NCI-H1436 treated with DMSO at 0.1 percent for 48 hours (cell line): ENCODE results near the gene OR10A4.
"Not testable (repeated sequence)": the region's sequence is repeated elsewhere in the genome, so short reads cannot be mapped to it uniquely, and the experiment has no call there.

ENCODE experiments used
- DNase-seq: peaks from one replicate; lab custom pipeline; 2025; lab: John Stamatoyannopoulos, UW

OR10A4 gene

GRCh38 chr11:6898911-6899310 lies 22.5 kb downstream of the OR10A4 start:
- DNase-seq = no peak

GRCh38 chr11:6900327-6900999 lies 24.0 kb downstream of the OR10A4 start:
- DNase-seq = no peak

DNA sequence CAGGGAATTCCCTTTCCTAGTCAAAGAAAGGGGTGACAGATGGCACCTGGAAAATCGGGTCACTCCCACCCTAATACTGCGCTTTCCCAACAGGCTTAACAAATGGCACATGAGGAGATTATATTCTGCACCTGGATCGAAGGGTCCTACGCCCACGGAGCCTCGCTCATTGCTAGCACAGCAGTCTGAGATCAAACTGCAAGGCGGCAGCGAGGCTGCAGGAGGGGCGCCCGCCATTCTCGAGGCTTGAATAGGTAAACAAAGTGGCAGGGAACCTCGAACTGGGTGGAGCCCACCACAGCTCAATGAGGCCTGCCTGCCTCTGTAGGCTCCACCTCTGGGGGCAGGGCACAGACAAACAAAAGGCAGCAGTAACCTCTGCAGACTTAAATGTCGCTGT lies 28.4 kb downstream of the OR10A4 start:
- not testable (repeated sequence) for DNase-seq

DNA sequence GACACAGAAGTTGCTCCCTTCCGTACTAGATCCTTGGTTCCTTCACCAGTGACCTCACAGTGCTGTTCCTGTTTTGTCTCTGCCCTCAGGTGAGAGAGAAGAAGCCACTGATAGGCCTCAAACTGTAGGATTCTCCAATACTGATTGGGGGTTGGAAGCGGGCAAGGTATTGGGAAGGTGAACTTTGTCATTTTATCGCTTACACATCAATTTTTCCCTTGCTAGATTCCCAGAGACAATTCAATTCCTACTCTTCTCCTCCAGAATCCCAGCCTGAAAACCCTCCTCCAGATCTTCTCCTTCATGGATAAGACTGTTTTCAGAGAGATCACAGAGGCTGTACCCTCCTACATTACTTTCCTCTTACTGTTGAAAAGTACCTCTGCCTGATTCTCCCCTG lies 35.0 kb downstream of the OR10A4 start:
- DNase-seq = no peak

- no peak for DNase-seq
Measured at GRCh38 chr11:6911948-6912347, 35.5 kb downstream of the OR10A4 start.

GRCh38 chr11:6919698-6920097 lies 43.3 kb downstream of the OR10A4 start:
- DNase-seq = no peak

DNA sequence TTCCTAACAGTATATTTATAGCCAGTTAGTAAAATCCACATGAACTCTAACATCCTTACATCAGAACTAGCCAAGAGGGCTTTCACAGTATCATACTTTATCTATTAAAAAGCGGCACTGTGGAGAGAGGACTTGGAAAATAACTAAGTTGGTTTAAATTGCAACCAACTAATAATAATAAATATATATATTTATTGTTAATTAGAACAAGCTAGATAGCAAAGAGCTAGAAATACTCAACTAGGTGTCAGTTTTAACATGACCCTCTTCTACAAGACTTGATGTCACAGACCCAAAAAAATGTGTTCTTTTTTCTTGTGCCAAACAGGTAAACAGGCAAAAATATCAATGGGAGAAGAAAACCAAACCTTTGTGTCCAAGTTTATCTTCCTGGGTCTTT lies 44.3 kb downstream of the OR10A4 start, which contains the start of gene OR2D3:
Gene OR2D3 (plus strand): TSS at position 301 of the 400 bp plus-strand sequence. CDS start 0 bp downstream, at position 301.
- DNase-seq = no peak

- no peak for DNase-seq
Measured at GRCh38 chr11:6925007-6925577, 48.7 kb downstream of the OR10A4 start.

GRCh38 chr11:6925636-6926207 lies 49.3 kb downstream of the OR10A4 start:
- no peak for DNase-seq

- peak; percentile 45 for DNase-seq
Measured at GRCh38 chr11:6926208-6927029, 50.0 kb downstream of the OR10A4 start, which contains the start of gene ZNF215. Gene ZNF215, plus strand, starts transcription at chr11:6926426. Its CDS starts 5,847 bp downstream, at chr11:6932273.

DNA sequence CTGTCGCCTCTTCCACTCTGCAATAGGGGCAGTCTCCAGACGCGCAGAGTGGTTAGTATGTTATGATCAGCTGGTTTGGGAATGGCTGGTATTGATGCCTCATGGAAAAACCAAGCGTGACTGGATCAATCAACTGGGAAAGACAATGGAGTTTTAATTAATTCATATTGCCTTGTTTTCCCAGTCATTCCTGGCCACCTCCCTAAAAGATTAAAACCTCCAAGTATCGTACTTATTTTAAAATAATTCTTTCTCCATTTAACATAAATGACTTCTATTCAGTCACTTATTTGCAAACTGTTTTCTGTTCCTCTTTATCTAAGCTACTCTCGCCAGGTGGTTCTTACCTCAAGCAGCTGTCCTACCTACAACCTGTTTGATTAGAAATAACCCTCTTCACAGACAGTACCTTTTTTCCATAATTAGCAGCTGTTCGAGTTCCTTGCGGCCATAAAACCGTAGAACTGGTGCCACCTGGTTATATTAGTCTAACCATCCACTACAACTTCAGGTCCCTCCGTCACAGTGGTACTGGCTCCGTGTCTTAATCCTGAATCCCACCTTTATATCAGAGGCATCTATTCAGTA lies 50.7 kb downstream of the OR10A4 start:
- no peak for DNase-seq
